Fibroblast of pulmonary artery (primary cell): ENCODE data around the gene ANKS1B.
"Not testable (repeated sequence)": the region's sequence is repeated elsewhere in the genome, so short reads cannot be mapped to it uniquely, and the experiment has no call there.

Experiments
- DNase-seq: peaks from one replicate; pipeline ENCODE4 v3.0.0-alpha.2; 2010; ENCODE audit warnings: low read depth
- H3K4me3 ChIP-seq: replicated peaks from 2 replicates; pipeline ENCODE4 v1.5.1; 2011; ENCODE audit warnings: low read depth, mild to moderate bottlenecking, control low read depth, low read length, moderate library complexity
- TF ChIP-seq, protein P1 (sequence below): IDR thresholded peaks from 2 replicates; pipeline ENCODE4 v1.5.1; 2011; ENCODE audit warnings: mild to moderate bottlenecking, control low read depth, low read length, inconsistent platforms; ENCODE audit errors: missing control alignments

The ANKS1B gene

DNA sequence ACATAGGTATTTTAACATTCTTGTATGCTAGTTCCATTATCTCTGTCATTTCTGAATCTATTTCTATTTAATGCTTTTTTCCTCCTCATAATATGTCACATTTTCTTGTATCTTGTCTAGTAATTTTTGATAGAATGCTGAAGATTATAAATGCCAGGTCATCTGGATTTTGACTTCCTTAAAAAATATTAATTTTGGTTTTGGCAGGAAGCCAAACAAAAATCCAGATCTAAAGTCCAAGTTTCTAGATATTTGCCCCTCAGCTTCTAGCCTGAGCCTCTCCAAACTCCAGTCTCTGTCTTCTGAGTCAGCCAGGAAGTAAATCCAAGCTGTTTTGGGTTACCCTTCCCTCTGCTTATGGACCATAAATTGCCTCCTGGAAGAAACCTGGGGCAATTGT lies 1004.2 kb downstream of the ANKS1B start:
- H3K4me3 ChIP-seq, result no peak overlapping the region
- DNase-seq, result no peak
- TF ChIP-seq, protein P1, sequence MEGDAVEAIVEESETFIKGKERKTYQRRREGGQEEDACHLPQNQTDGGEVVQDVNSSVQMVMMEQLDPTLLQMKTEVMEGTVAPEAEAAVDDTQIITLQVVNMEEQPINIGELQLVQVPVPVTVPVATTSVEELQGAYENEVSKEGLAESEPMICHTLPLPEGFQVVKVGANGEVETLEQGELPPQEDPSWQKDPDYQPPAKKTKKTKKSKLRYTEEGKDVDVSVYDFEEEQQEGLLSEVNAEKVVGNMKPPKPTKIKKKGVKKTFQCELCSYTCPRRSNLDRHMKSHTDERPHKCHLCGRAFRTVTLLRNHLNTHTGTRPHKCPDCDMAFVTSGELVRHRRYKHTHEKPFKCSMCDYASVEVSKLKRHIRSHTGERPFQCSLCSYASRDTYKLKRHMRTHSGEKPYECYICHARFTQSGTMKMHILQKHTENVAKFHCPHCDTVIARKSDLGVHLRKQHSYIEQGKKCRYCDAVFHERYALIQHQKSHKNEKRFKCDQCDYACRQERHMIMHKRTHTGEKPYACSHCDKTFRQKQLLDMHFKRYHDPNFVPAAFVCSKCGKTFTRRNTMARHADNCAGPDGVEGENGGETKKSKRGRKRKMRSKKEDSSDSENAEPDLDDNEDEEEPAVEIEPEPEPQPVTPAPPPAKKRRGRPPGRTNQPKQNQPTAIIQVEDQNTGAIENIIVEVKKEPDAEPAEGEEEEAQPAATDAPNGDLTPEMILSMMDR, result no peak

DNA sequence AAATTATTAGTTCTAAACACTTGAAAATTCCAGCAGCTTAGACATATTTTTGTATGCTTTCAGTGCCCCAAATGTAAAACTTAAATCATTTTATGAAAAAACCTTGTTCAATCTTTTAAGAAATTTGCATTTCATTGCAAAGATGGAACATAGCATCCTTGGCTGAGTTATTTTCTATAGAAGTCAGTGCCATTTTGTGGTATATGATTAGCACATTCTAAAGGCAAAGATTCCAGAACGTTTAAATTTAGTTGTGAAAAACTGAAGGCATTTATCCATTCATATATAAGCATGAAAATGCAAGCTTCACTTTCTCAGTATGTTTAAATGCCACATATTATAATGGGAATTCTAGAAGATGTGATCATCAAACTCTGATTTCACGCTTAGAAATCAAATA lies 1007.5 kb downstream of the ANKS1B start:
- no peak for DNase-seq
- TF ChIP-seq, protein P1, result no peak
- no peak overlapping the region for H3K4me3 ChIP-seq

DNA sequence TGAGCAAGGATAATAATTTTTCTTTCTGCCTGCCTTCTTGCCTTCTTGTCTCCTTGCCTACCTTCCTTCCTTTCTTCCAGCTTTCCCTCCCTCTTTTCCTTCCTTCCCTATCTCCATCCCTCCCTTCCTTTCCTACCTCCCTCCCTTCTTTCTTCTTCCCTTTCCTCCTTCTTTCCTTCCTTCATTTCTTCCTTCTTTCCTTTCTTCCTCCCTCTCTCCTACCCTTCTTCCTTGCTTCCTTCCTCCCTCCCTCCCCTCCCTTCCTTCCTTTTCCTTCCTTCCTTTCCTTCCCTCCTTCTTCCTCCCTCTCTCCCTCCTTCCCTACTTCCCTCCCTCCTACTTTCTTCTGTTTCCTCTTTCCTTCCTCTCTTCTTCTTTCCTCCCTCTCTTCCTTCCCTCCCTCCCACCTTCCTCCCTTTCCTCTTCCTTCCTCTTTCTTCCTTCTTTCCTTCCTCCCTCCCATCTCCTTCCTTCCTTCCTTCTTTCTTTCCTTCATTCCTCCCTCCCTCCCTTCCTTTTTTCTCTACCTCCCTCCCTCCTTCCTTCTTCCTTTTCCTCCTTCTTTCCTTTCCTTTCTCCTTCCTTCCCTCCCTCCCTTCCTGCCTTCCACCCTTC lies 1009.9 kb downstream of the ANKS1B start:
- DNase-seq, result no peak
- TF ChIP-seq, protein P1, result no peak
- H3K4me3 ChIP-seq, result no peak overlapping the region

DNA sequence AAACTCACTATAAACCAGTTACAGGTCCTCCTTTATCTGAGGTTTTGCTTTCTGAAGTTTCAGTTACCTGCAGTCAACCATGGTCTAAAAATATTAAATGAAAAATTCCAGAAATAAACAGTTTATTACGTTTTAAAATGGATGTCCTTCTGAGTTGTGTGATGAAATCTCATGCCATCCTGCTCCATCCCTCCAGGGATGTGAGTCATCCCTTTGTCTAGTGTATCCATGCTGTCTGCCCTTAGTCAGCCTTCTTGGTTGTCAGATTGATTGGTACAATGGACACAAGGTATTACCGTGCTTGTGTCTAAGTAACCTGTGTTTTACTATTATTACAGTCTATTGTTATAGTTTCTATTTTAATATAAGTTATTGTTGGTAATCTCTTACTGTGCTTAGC lies 1011.3 kb downstream of the ANKS1B start:
- TF ChIP-seq, protein P1, result no peak
- no peak overlapping the region for H3K4me3 ChIP-seq
- DNase-seq, result peak; percentile 10

DNA sequence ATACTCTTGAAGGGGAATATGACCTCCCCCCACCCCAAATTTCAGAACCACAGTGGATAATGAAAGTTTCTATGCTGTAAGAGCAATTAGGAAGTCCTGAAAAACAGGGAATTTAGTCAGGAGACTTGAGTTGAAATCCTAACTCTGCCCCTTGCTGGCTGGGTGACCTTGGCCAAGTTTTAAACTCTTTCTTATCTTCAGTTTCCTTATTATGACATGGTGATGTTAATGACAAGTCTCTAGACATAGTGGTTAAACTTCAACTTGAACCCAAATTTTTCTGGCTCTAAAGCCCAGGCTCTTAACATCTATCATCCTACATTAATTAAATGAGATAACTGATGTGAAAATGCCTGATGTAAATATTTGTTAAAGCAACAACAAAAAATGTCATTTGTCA lies 1013.8 kb downstream of the ANKS1B start:
- no peak overlapping the region for H3K4me3 ChIP-seq
- DNase-seq, result no peak
- TF ChIP-seq, protein P1, result no peak

DNA sequence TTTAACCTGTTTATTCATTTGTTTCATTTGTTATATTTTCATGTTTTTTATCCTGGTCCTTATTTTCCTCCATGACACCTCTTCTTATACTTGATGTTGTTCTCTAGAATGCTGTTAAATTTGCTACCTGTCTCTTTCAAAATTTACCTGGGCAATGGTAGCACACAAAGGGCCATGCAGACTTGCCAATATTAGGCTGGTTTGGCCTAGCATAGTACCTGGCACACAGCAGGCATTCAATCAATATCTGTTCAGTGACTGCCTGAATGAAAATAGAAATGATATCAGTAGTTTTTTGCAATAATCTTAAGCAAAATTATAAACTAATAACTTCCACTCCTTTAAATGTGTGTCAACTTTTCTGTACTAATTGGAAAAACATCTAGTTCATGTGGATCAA lies 1014.5 kb downstream of the ANKS1B start:
- DNase-seq, result no peak
- H3K4me3 ChIP-seq, result no peak overlapping the region
- TF ChIP-seq, protein P1, result no peak

DNA sequence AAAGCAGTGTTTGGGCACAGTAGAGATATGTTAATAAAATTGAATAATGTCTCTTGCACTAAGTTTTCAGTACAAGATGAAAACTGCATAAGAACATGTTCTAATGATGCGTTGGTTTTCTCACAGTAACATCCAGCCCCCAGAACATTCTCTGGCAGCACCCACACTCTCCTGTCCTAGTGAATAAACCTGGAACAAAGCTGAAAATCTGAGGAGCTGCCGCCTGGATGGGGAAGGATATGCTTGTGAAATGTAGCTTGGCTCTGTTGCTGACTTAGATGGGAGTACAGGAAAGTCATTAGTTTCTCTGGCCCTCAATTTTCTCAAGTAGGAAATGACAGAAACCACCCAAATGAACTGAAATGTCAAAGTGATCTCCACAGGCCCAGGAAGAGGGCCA lies 1015.8 kb downstream of the ANKS1B start:
- no peak overlapping the region for H3K4me3 ChIP-seq
- no peak for DNase-seq
- TF ChIP-seq, protein P1, result no peak

DNA sequence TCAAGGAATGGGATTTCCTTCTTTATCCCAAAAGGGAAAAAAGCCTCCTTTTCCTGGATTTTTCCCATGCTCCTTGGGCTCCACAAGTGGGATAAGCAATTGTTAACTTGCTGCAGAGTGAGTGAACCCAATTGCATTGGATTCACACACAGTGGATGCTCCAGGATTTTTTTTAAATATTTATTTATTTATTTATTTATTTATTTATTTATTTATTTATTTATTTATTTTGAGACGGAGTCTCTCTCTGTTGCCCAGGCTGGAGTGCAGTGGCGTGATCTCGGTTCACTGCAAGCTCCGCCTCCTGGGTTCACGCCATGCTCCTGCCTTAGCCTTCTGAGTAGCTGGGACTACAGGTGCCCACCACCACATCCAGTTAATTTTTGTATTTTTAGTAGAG lies 1027.6 kb downstream of the ANKS1B start:
- not testable (repeated sequence) for DNase-seq, H3K4me3 ChIP-seq
